Measurements from ENCODE around the gene GRIK3. TPM values are rescaled to one million over a fixed set of nuclear protein-coding genes. Genes with fewer than 3 reads are reported as not detected.

GRIK3 gene
- polyA plus RNA-seq, 2 of the 4 experiments (the other 2 are of a cell fraction), result not detected

DNA sequence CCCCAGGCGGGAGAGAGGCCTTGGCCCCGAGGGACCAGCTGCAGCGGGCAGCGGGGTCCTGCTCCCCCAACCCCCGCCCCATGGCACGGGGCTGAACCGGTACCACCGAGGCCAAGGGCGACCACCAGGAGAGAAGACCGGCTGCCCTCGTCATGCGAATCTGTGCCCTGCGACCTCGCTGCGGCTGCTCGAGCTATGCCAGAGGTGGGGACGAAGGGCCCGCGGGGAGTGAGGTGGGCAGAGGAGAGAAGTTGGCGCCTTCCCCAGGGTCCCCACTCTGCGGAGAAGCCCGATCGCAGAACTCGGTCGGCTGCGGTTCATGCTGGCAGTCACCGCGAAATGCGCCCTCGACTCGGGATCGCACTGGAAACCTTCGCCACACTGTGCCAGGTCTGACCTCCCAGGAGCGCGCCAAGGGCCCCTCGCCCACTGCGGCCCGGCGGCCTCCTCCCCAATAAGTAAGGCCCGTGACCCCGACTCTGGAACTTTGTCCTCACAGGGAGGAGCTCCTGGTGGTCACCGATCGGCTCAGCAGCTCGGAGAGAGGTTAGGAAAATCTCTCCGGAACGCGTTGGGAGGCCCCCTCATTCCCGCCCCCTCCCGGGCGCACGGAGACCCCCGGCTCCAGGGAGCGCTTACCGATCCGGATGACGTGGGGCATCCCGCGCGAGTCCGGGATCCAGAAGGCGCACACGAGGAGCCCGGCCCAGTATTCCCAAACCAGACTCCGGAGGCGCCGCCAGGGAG is 787 bp downstream of the GRIK3 start:
- CTCF ChIA-PET, result no interaction called here

More for the DNA sequence above, 787 bp downstream of the GRIK3 start:
- WGBS (ENCODE audit: missing lambda C conversion rate), result 37% methylated on average over 6 of the region's 66 CpGs
- ATAC-seq (no peak), DNase-seq (ENCODE audit: low read depth in 1 of 2, low spot score in 1 of 2) (no peak), FAIRE-seq (no peak)
- Histone ChIP-seq H3K27ac (no peak overlapping the region), H3K4me2 (peak overlapping the region; percentile 37; the same call in 2 of the 3 replicates), H3K4me3 (no peak overlapping the region), H3K4me1 (no peaks in the 10 kb centered on the region), H3K9me3 (no peaks in the 10 kb centered on the region)
- POLR2A ChIA-PET, result no interaction called here
- TF ChIP-seq HOXB5 (CRISPR knock-in tag; IDR thresholded peaks at IDR 0.05) (no peak), CBX2 (IDR thresholded peaks at IDR 0.05; ENCODE audit: borderline replicate concordance, low read depth) (no peak), JUN (IDR thresholded peaks at IDR 0.05) (no peak), FOSB (CRISPR knock-in tag; IDR thresholded peaks at IDR 0.05) (no peak), FOSL2 (IDR thresholded peaks at IDR 0.05) (no peak), FOSL2 (CRISPR knock-in tag; IDR thresholded peaks at IDR 0.05) (no peak), USF2 (IDR thresholded peaks at IDR 0.05) (no peak), HOXB13 (CRISPR knock-in tag; IDR thresholded peaks at IDR 0.05; ENCODE audit: low read depth) (no peak), ESRRA (IDR thresholded peaks at IDR 0.05; ENCODE audit: borderline replicate concordance, low read length) (no peak), CBX8 (IDR thresholded peaks at IDR 0.05) (no peak), PHF8 (IDR thresholded peaks at IDR 0.05; ENCODE audit: borderline replicate concordance, low read depth) (no peak), RAD21 (conservative IDR thresholded peaks at IDR 0.05 in 1 of 2, IDR thresholded peaks at IDR 0.05 in 1 of 2) (no peak), REST (IDR thresholded peaks at IDR 0.05) (no peak), HOXA7 (CRISPR knock-in tag; IDR thresholded peaks at IDR 0.05) (no peak), POLR2A (IDR thresholded peaks at IDR 0.05; ENCODE audit: low read length) (no peak), MAZ (IDR thresholded peaks at IDR 0.05; ENCODE audit: borderline replicate concordance, low read depth, low read length) (no peak), CEBPB (IDR thresholded peaks at IDR 0.05) (no peak)
- TF ChIP-seq, protein P1, sequence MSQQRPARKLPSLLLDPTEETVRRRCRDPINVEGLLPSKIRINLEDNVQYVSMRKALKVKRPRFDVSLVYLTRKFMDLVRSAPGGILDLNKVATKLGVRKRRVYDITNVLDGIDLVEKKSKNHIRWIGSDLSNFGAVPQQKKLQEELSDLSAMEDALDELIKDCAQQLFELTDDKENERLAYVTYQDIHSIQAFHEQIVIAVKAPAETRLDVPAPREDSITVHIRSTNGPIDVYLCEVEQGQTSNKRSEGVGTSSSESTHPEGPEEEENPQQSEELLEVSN (IDR thresholded peaks at IDR 0.05; ENCODE audit: borderline replicate concordance, low read depth), result no peak
- TF ChIP-seq, protein P2, sequence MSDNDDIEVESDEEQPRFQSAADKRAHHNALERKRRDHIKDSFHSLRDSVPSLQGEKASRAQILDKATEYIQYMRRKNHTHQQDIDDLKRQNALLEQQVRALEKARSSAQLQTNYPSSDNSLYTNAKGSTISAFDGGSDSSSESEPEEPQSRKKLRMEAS (IDR thresholded peaks at IDR 0.05), result no peak
- TF ChIP-seq, protein P3, sequence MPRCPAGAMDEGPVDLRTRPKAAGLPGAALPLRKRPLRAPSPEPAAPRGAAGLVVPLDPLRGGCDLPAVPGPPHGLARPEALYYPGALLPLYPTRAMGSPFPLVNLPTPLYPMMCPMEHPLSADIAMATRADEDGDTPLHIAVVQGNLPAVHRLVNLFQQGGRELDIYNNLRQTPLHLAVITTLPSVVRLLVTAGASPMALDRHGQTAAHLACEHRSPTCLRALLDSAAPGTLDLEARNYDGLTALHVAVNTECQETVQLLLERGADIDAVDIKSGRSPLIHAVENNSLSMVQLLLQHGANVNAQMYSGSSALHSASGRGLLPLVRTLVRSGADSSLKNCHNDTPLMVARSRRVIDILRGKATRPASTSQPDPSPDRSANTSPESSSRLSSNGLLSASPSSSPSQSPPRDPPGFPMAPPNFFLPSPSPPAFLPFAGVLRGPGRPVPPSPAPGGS (IDR thresholded peaks at IDR 0.05), result no peak
